Testis (tissue), 3 donors: Measurements from ENCODE around the gene SPATA13. TPM values are rescaled to one million over a fixed set of nuclear protein-coding genes. Genes with fewer than 3 reads are reported as not detected.

Source experiments
- DNase-seq: peaks from one replicate; pipeline ENCODE4 v3.0.0-alpha.2; 2019
- H3K27ac ChIP-seq, 2 donors: fragments of 200-600 bp; sonication (generic); one replicate each; pipeline ENCODE4 v1.5.1; 2019
- H3K27me3 ChIP-seq: fragments of 200-600 bp; sonication (generic); one replicate; pipeline ENCODE4 v1.5.1; 2019
- H3K36me3 ChIP-seq: fragments of 200-600 bp; sonication (generic); one replicate; pipeline ENCODE4 v1.5.1; 2017; ENCODE audit warnings: low read depth; ENCODE audit errors: missing control alignments
- H3K4me1 ChIP-seq: fragments of 200-600 bp; sonication (generic); one replicate; pipeline ENCODE4 v1.5.1; 2019
- H3K4me3 ChIP-seq, 2 donors: fragments of 200-600 bp; sonication (generic); one replicate each; pipeline ENCODE4 v1.5.1; 2017 to 2019
- H3K9me3 ChIP-seq: fragments of 200-600 bp; sonication (generic); one replicate; pipeline ENCODE4 v1.5.1; 2017
- CTCF ChIP-seq, 3 experiments: fragments of 450-650 bp in 2 of 3; fragments of 200-600 bp in 1 of 3; sonication (generic) in 1 of 3; IDR thresholded peaks; one replicate each; pipeline ENCODE4 v1.5.1; 2016 to 2019; ENCODE audit warnings: antibody characterized with exemption in 3 of 3, mild to moderate bottlenecking in 2 of 3, moderate library complexity in 1 of 3
- POLR2A ChIP-seq: fragments of 450-650 bp; IDR thresholded peaks from one replicate; pipeline ENCODE4 v1.6.1; 2017; ENCODE audit warnings: antibody characterized with exemption, mild to moderate bottlenecking, moderate library complexity
- WGBS, 2 donors: methylation state at CpG; one replicate each; pipeline ENCODE4 v1.1.5; 2018; 5-methylcytosine and 5-hydroxymethylcytosine counted together
- intact Hi-C: fragments of 100-400 bp; cut with DNase I; formaldehyde crosslinking; loops from one replicate; pipeline ENCODE4 v1.15.1; 2023; ENCODE audit warnings: low total_unique reads
- microRNA counts, 2 donors: library from miRNA; unstranded; fragments of <30 nt; microRNA quantifications; one replicate each; lab custom pipeline; 2016
- microRNA-seq, 2 donors: library from miRNA; unstranded; fragments of <30 nt; microRNA quantifications; one replicate each; pipeline ENCODE4, GENCODE V29; 2016; ENCODE audit warnings: borderline number of aligned reads in 2 of 2, borderline replicate concordance in 1 of 2
- polyA plus RNA-seq: library from polyadenylated mRNA; stranded (reverse); fragments of 350-450 nt; fragmentation: Illumina TruSeq; extraction: RNeasy Lipid Tissue Mini Kit (QIAGEN cat#74804); gene quantifications from one replicate; pipeline ENCODE4 v1.2.3, GENCODE V29; 2014; ENCODE audit warnings: low read depth, low replicate concordance; ENCODE audit not compliant: insufficient read depth
- small RNA-seq, 2 donors: library from RNA; depleted of rRNA; stranded (forward); fragments of <200 nt; gene quantifications; one replicate each; pipeline ENCODE3, GENCODE V24; 2016
- total RNA-seq, 2 donors: library from RNA; depleted of rRNA; stranded (reverse); fragments of >200 nt; gene quantifications; one replicate each; pipeline ENCODE4 v1.2.3, GENCODE V29; 2016

SPATA13 gene
- total and polyA plus RNA-seq, 3 donors from 2014 or later, result 12.9 to 35.6 (median 30.6) TPM

GRCh38 chr13:24351423-24351822 is 190.9 kb downstream of the SPATA13 start:
- Histone ChIP-seq H3K27me3 (no peaks in the 10 kb centered on the region), H3K4me1 (no peaks in the 10 kb centered on the region), H3K9me3 (no peaks in the 10 kb centered on the region), H3K27ac (no peak overlapping the region), H3K4me3 (no peak overlapping the region), H3K36me3 (no peaks in the 10 kb centered on the region)
- DNase-seq, result no peak
- WGBS, 2 donors, result 75 to 76% methylated on average over 3 of the region's 3 CpGs
- intact Hi-C loops, result no loop called here
- TF ChIP-seq CTCF (IDR thresholded peaks at IDR 0.05) (no peak), POLR2A (no peak)

- WGBS, 2 donors, result 69 to 100% methylated on average over 1 of the region's 1 CpG
- Histone ChIP-seq H3K9me3 (no peaks in the 10 kb centered on the region), H3K36me3 (no peaks in the 10 kb centered on the region), H3K4me3 (no peak overlapping the region), H3K27ac (no peak overlapping the region), H3K27me3 (no peaks in the 10 kb centered on the region), H3K4me1 (no peaks in the 10 kb centered on the region)
- no peak for TF ChIP-seq CTCF (IDR thresholded peaks at IDR 0.05)
- no peak for TF ChIP-seq POLR2A
- DNase-seq, result no peak
- intact Hi-C loops, result no loop called here
Observed at GRCh38 chr13:24353736-24354135, 193.2 kb downstream of the SPATA13 start.

GRCh38 chr13:24355103-24355502 is 194.6 kb downstream of the SPATA13 start:
- H3K4me1 ChIP-seq, result no peaks in the 10 kb centered on the region
- H3K27ac ChIP-seq, result no peak overlapping the region
- DNase-seq, result no peak
- no peak overlapping the region for H3K4me3 ChIP-seq
- WGBS, 2 donors, result 81 to 87% methylated on average over 3 to 13 of the region's 13 CpGs
- H3K36me3 ChIP-seq, result no peaks in the 10 kb centered on the region
- intact Hi-C loops, result no loop called here
- TF ChIP-seq POLR2A, result no peak
- TF ChIP-seq CTCF (IDR thresholded peaks at IDR 0.05), result no peak
- no peaks in the 10 kb centered on the region for H3K27me3 ChIP-seq
- H3K9me3 ChIP-seq, result no peaks in the 10 kb centered on the region

- WGBS, 2 donors, result 69 to 76% methylated on average over 7 of the region's 7 CpGs
Observed at GRCh38 chr13:24356270-24356669, 195.8 kb downstream of the SPATA13 start.

More at GRCh38 chr13:24356270-24356669, 195.8 kb downstream of the SPATA13 start:
- Histone ChIP-seq H3K27me3 (no peaks in the 10 kb centered on the region), H3K27ac (no peak overlapping the region), H3K4me1 (no peaks in the 10 kb centered on the region), H3K4me3 (no peak overlapping the region), H3K9me3 (no peaks in the 10 kb centered on the region), H3K36me3 (no peaks in the 10 kb centered on the region)
- TF ChIP-seq CTCF (IDR thresholded peaks at IDR 0.05), result no peak
- no peak for TF ChIP-seq POLR2A
- intact Hi-C loops, result no loop called here
- DNase-seq, result no peak

MicroRNA genes within 50 kb of the gene (microRNA counts, 767-probe panel; counts per million panel counts)
- microRNA hsa-miR-2276 (lab: Ali Mortazavi, UCI), result 0 to 152 counts per million in 2 donors

Small RNA genes within 50 kb of the gene (microRNA-seq; reads per million reads assigned to microRNA genes)
- 0.69 to 0.70 reads per million in 2 donors for gene MIR2276

Small RNA genes within 50 kb of the gene (small RNA-seq; reads per million reads assigned to genes)
- 0 reads per million in 2 donors for gene MIR2276

Other genes with a start within 250 kb of the SPATA13 start
- gene C1QTNF9, start 148.9 kb downstream of the SPATA13 start, total RNA-seq, result 1 to 10 TPM in 1 of 2 donors, under 1 TPM in 1; 0.43 to 2.4 TPM
- 1.1 TPM for gene C1QTNF9, start 148.9 kb downstream of the SPATA13 start, polyA plus RNA-seq